SK-N-SH treated with all-trans-retinoic acid at 6 μM for 48 hours (cell line): ENCODE data around the gene PDCD1LG2.

ENCODE experiments used
- ATAC-seq: fragments of 200-7000 bp; cut with Tn5 transposase; 3 replicates; pipeline ENCODE4 v1.9.1; 2020; ENCODE audit warnings: mild to moderate bottlenecking, moderate library complexity
- ARNTL ChIP-seq: fragments of 450-650 bp; formaldehyde crosslinking; IDR thresholded peaks from 2 replicates; pipeline ENCODE4 v1.5.0; 2020; ENCODE audit warnings: low read depth, mild to moderate bottlenecking, moderate library complexity, borderline replicate concordance
- BACH2 ChIP-seq: fragments of 250-450 bp; sonication (Bioruptor Pico); IDR thresholded peaks from 2 replicates; pipeline ENCODE4 v1.9.0; 2021; ENCODE audit warnings: mild to moderate bottlenecking, borderline replicate concordance
- CREB5 ChIP-seq: fragments of 250-450 bp; sonication (Bioruptor Pico); IDR thresholded peaks from 2 replicates; pipeline ENCODE4 v1.5.1; 2020; ENCODE audit warnings: low read depth, mild to moderate bottlenecking, moderate library complexity
- CSDC2 ChIP-seq: fragments of 250-450 bp; sonication (Bioruptor Pico); IDR thresholded peaks from 2 replicates; pipeline ENCODE4 v1.5.0; 2020; ENCODE audit warnings: mild to moderate bottlenecking, moderate library complexity
- CSRNP3 ChIP-seq: fragments of 250-450 bp; sonication (Bioruptor Pico); IDR thresholded peaks from 2 replicates; pipeline ENCODE4 v1.5.1; 2021; ENCODE audit warnings: mild to moderate bottlenecking, moderate library complexity
- ESRRG ChIP-seq: fragments of 250-450 bp; sonication (Bioruptor Pico); IDR thresholded peaks from 2 replicates; pipeline ENCODE4 v1.6.1; 2021; ENCODE audit warnings: mild to moderate bottlenecking
- GLIS3 ChIP-seq: fragments of 250-450 bp; sonication (Bioruptor Pico); IDR thresholded peaks from 2 replicates; pipeline ENCODE4 v1.5.0; 2020; ENCODE audit warnings: mild to moderate bottlenecking, moderate library complexity
- ISL1 ChIP-seq: fragments of 250-450 bp; sonication (Bioruptor Pico); IDR thresholded peaks from 2 replicates; pipeline ENCODE4 v2.1.2; 2022; ENCODE audit warnings: mild to moderate bottlenecking, moderate library complexity
- PATZ1 ChIP-seq: fragments of 250-450 bp; sonication (Bioruptor Pico); IDR thresholded peaks from 2 replicates; pipeline ENCODE4 v1.8.0; 2020; ENCODE audit warnings: mild to moderate bottlenecking, moderate library complexity, borderline replicate concordance
- PPARA ChIP-seq: fragments of 250-450 bp; sonication (Bioruptor Pico); IDR thresholded peaks from 2 replicates; pipeline ENCODE4 v1.5.0; 2020; ENCODE audit warnings: mild to moderate bottlenecking, borderline replicate concordance
- RARB ChIP-seq: fragments of 250-450 bp; sonication (Bioruptor Pico); IDR thresholded peaks from 2 replicates; pipeline ENCODE4 v1.8.0; 2021; ENCODE audit warnings: mild to moderate bottlenecking, moderate library complexity
- SNAI2 ChIP-seq: fragments of 250-450 bp; sonication (Bioruptor Pico); IDR thresholded peaks from 2 replicates; pipeline ENCODE4 v1.5.0; 2020; ENCODE audit warnings: mild to moderate bottlenecking, moderate library complexity
- TCF4 ChIP-seq: fragments of 250-450 bp; sonication (Bioruptor Pico); IDR thresholded peaks from 2 replicates; pipeline ENCODE4 v1.8.0; 2021; ENCODE audit warnings: mild to moderate bottlenecking, moderate library complexity, borderline replicate concordance
- TOX ChIP-seq: fragments of 250-450 bp; sonication (Bioruptor Pico); IDR thresholded peaks from 2 replicates; pipeline ENCODE4 v1.8.0; 2021; ENCODE audit warnings: mild to moderate bottlenecking, moderate library complexity, borderline replicate concordance
- TSHZ2 ChIP-seq: fragments of 250-450 bp; sonication (Bioruptor Pico); IDR thresholded peaks from 2 replicates; pipeline ENCODE4 v1.5.0; 2020; ENCODE audit warnings: mild to moderate bottlenecking, moderate library complexity
- ZC3H10 ChIP-seq: fragments of 250-450 bp; sonication (Bioruptor Pico); IDR thresholded peaks from 2 replicates; pipeline ENCODE4 v1.5.1; 2021; ENCODE audit warnings: mild to moderate bottlenecking, moderate library complexity
- ZFP3 ChIP-seq: fragments of 250-450 bp; sonication (Bioruptor Pico); IDR thresholded peaks from 2 replicates; pipeline ENCODE4 v1.5.0; 2020; ENCODE audit warnings: mild to moderate bottlenecking, moderate library complexity
- ZFP30 ChIP-seq: fragments of 450-650 bp; formaldehyde crosslinking; IDR thresholded peaks from 2 replicates; pipeline ENCODE4 v1.5.0; 2022; ENCODE audit warnings: mild to moderate bottlenecking, moderate library complexity
- ZNF565 ChIP-seq: fragments of 450-650 bp; formaldehyde crosslinking; conservative IDR thresholded peaks from 2 replicates; pipeline ENCODE4 v1.5.0; 2020; ENCODE audit warnings: low read depth, mild to moderate bottlenecking, moderate library complexity
- ZNF70 ChIP-seq: fragments of 450-650 bp; formaldehyde crosslinking; IDR thresholded peaks from 2 replicates; pipeline ENCODE4 v1.5.0; 2020; ENCODE audit warnings: mild to moderate bottlenecking, moderate library complexity

The PDCD1LG2 gene

DNA sequence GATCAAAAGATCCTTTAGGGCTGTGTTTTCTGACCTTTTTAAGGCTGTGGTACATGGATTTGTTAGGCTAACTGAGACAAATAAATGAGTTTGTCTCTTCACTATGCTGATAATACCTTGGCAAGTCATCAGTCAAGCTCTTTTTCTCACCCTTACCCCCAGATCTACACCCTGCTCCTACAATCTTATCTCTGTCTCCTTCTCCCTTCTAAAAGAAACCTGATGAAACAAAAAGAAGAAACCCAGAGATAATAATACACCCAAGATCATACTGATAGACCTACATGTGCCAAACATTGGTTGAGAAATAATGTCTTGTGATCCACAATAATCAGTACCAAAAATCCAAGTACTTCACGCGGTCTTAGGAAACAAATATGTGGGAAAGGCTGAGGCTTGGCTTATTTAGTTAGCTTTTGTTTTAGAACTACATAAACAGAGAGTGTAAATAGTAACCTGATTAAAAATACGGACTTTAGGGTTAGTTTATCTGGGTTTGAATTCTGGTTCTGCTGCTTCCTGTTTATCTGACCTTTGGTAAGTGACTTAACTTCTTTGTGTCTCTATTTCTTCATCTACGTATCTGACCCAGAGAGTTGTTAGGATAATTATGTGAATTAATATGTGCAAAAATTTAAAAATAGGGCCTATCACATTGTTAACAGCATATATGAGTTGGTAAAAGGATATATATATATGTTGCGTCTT, 24.8 kb upstream of the PDCD1LG2 start:
- ATAC-seq = no peak
- TF ChIP-seq PPARA (no peak), TCF4 (no peak), GLIS3 (CRISPR knock-in tag) (no peak), PATZ1 (no peak), SNAI2 (CRISPR knock-in tag) (no peak), ZNF70 (no peak), CSRNP3 (CRISPR knock-in tag) (no peak), BACH2 (CRISPR knock-in tag) (no peak), ISL1 (CRISPR knock-in tag) (no peak), CREB5 (CRISPR knock-in tag) (no peak), ZFP3 (CRISPR knock-in tag) (no peak), ZFP30 (no peak), TOX (CRISPR knock-in tag) (no peak), ZC3H10 (no peak), ARNTL (CRISPR knock-in tag) (no peak), CSDC2 (no peak), ESRRG (CRISPR knock-in tag) (no peak), TSHZ2 (no peak), RARB (CRISPR knock-in tag) (no peak)

DNA sequence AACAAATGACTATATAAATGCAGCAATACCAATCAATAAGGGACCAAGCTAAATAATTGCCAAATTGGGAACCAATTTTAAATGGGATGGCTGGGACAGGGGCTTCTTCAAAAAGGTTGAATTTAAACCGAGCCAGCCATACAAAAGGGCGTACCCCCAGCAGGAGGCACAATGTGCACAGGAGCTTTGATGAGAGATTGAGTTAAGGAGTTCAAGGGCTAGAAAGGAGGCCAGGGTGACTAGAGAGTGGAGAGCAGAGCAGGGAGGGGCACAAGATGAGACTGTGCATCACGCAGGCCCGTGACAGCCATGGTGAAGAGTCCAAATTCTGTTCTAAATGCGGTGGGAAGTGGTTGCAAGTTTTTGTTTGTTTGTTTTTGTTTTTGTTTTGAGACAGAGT, 23.3 kb upstream of the PDCD1LG2 start:
- no peak for ATAC-seq
- TF ChIP-seq ZC3H10 = no peak
- no peak for TF ChIP-seq CSDC2
- no peak for TF ChIP-seq GLIS3 (CRISPR knock-in tag)
- TF ChIP-seq ARNTL (CRISPR knock-in tag) = no peak
- TF ChIP-seq TSHZ2 = no peak
- no peak for TF ChIP-seq ZNF70
- no peak for TF ChIP-seq ZNF565 (CRISPR knock-in tag)
- TF ChIP-seq SNAI2 (CRISPR knock-in tag) = no peak
